H1 (cell line): Measurements from ENCODE around the gene KLHL17. TPM values are rescaled to one million over a fixed set of nuclear protein-coding genes. Genes with fewer than 3 reads are reported as not detected.

Experiments
- CTCF ChIA-PET: fragments of 300-600 bp; sonication (Branson Sonifier 250); formaldehyde crosslinking; loops from one replicate; lab custom pipeline; 2021; ENCODE audit not compliant: partially characterized antibody; lab: Charles Lee
- POLR2A ChIA-PET: fragments of 300-600 bp; sonication (Branson Sonifier 250); formaldehyde crosslinking; loops from one replicate; lab custom pipeline; 2021; ENCODE audit warnings: inconsistent platforms; ENCODE audit not compliant: partially characterized antibody; lab: Charles Lee
- DNase-seq, 2 experiments: peaks; one replicate each; pipeline versions ENCODE4 v3.0.0 to v3.0.0-alpha.2; 2010 to 2022; ENCODE audit warnings: low spot score in 2 of 2, low read depth in 1 of 2, mixed read lengths in 1 of 2
- FAIRE-seq: peaks from 2 replicates; lab custom pipeline; 2011; peaks lifted over from hg19 to GRCh38; lab: Jason Lieb, UNC
- H2AFZ ChIP-seq: 2 replicates; pipeline ENCODE4 v1.8.1; 2012; ENCODE audit warnings: low read length, inconsistent platforms
- H2AK5ac ChIP-seq: 2 replicates; pipeline ENCODE4 v1.6.1; 2013; ENCODE audit warnings: low read depth, low read length
- H2BK120ac ChIP-seq: replicated peaks from 2 replicates; pipeline ENCODE3; 2013; ENCODE audit warnings: low read depth, low read length, inconsistent platforms
- H2BK12ac ChIP-seq: 2 replicates; pipeline ENCODE4 v1.6.1; 2013; ENCODE audit warnings: low read depth, low read length
- H2BK15ac ChIP-seq: 2 replicates; pipeline ENCODE4 v1.6.1; 2013; ENCODE audit warnings: low read length
- H2BK20ac ChIP-seq: 2 replicates; pipeline ENCODE4 v1.6.1; 2013; ENCODE audit warnings: low read length
- H2BK5ac ChIP-seq: 2 replicates; pipeline ENCODE4 v1.6.1; 2013; ENCODE audit warnings: low read depth, low read length
- H3K14ac ChIP-seq: 2 replicates; pipeline ENCODE4 v1.6.1; 2013; ENCODE audit warnings: inconsistent platforms; ENCODE audit not compliant: insufficient read length
- H3K18ac ChIP-seq: 2 replicates; pipeline ENCODE4 v1.6.1; 2013; ENCODE audit warnings: low read length; ENCODE audit errors: extremely low read depth
- H3K23ac ChIP-seq: 2 replicates; pipeline ENCODE4 v1.6.1; 2013; ENCODE audit warnings: inconsistent platforms; ENCODE audit not compliant: insufficient read length
- H3K23me2 ChIP-seq: 2 replicates; pipeline ENCODE4 v1.6.1; 2013; ENCODE audit warnings: low read depth, low read length
- H3K27ac ChIP-seq: 2 replicates; pipeline ENCODE4 v1.6.1; 2011; ENCODE audit warnings: low read depth, low read length, inconsistent platforms
- H3K27me3 ChIP-seq, 4 experiments: replicated peaks in 1 of 4; 1 replicate in 1 of 4; 2 replicates in 3 of 4; pipeline versions ENCODE4 v1.6.1 to v1.8.1; 2011 to 2013; ENCODE audit warnings: low read length in 3 of 4, mild to moderate bottlenecking in 3 of 4, inconsistent platforms in 2 of 4, mixed read lengths in 2 of 4, moderate library complexity in 1 of 4; ENCODE audit not compliant: control insufficient read depth in 3 of 4, insufficient read depth in 3 of 4; ENCODE audit errors: extremely low read depth in 1 of 4
- H3K36me3 ChIP-seq, 4 experiments: 2 replicates each; pipeline versions ENCODE4 v1.6.1 to v1.8.1; 2011 to 2013; ENCODE audit warnings: mild to moderate bottlenecking in 4 of 4, low read length in 3 of 4, moderate library complexity in 2 of 4, control low read depth in 1 of 4, inconsistent platforms in 1 of 4; ENCODE audit not compliant: insufficient read depth in 4 of 4, control insufficient read depth in 2 of 4
- H3K4ac ChIP-seq: replicated peaks from 2 replicates; pipeline ENCODE3; 2013; ENCODE audit warnings: low read length, low read depth, mixed read lengths, inconsistent platforms; ENCODE audit not compliant: insufficient read length
- H3K4me1 ChIP-seq, 4 experiments: replicated peaks in 1 of 4; 1 replicate in 1 of 4; 2 replicates in 3 of 4; pipeline versions ENCODE4 v1.6.1 to v1.8.1; 2011 to 2013; ENCODE audit warnings: low read length in 3 of 4, inconsistent platforms in 2 of 4, mixed read lengths in 1 of 4; ENCODE audit not compliant: insufficient read depth in 4 of 4, control insufficient read depth in 3 of 4
- H3K4me2 ChIP-seq, 2 experiments: 2 replicates each; pipeline versions ENCODE4 v1.6.1 to v1.8.1; 2011 to 2013; ENCODE audit warnings: low read depth in 2 of 2, low read length in 2 of 2, control low read depth in 1 of 2, inconsistent platforms in 1 of 2, mild to moderate bottlenecking in 1 of 2; ENCODE audit not compliant: insufficient read depth in 1 of 2
- H3K4me3 ChIP-seq, 4 experiments: fragments of 200-600, 300-600 bp in 1 of 4; sonication (generic), shearing (Covaris generic), sonication (Bioruptor Twin) in 1 of 4; 2 replicates each; pipeline versions ENCODE4 v1.5.1 to v1.8.1; 2011 to 2016; ENCODE audit warnings: low read length in 4 of 4, low read depth in 3 of 4, control low read depth in 2 of 4, inconsistent platforms in 2 of 4, mild to moderate bottlenecking in 2 of 4, mixed read lengths in 1 of 4, moderate library complexity in 1 of 4; ENCODE audit not compliant: insufficient read depth in 2 of 4; ENCODE audit errors: extremely low read depth in 1 of 4
- H3K56ac ChIP-seq: replicated peaks from 2 replicates; pipeline ENCODE3; 2013; ENCODE audit warnings: low read depth, mild to moderate bottlenecking, mixed read lengths, low read length, inconsistent platforms; ENCODE audit not compliant: insufficient read length
- H3K79me1 ChIP-seq: 2 replicates; pipeline ENCODE4 v1.6.1; 2013; ENCODE audit warnings: low read depth, low read length, control low read depth
- H3K79me2 ChIP-seq, 2 experiments: 2 replicates each; pipeline versions ENCODE4 v1.6.1 to v1.8.1; 2012 to 2013; ENCODE audit warnings: low read length in 2 of 2, mild to moderate bottlenecking in 2 of 2, inconsistent platforms in 1 of 2; ENCODE audit not compliant: insufficient read depth in 2 of 2, control insufficient read depth in 1 of 2
- H3K9ac ChIP-seq, 4 experiments: replicated peaks in 1 of 4; 1 replicate in 1 of 4; 2 replicates in 3 of 4; pipeline versions ENCODE4 v1.6.1 to v1.8.1; 2011 to 2013; ENCODE audit warnings: low read depth in 3 of 4, low read length in 3 of 4, control low read depth in 2 of 4, mild to moderate bottlenecking in 2 of 4, moderate library complexity in 2 of 4, inconsistent platforms in 1 of 4; ENCODE audit errors: extremely low read depth in 1 of 4
- H3K9me3 ChIP-seq, 2 experiments: 2 replicates each; pipeline versions ENCODE4 v1.6.1 to v1.8.1; 2012 to 2013; ENCODE audit warnings: mild to moderate bottlenecking in 2 of 2, moderate library complexity in 2 of 2, control low read depth in 1 of 2, inconsistent platforms in 1 of 2, low read depth in 1 of 2, low read length in 1 of 2, mixed read lengths in 1 of 2; ENCODE audit not compliant: insufficient read depth in 2 of 2
- H4K20me1 ChIP-seq, 2 experiments: replicated peaks in 1 of 2; 2 replicates each; pipeline versions ENCODE3 to v1.8.1; 2011 to 2013; ENCODE audit warnings: inconsistent platforms in 2 of 2, low read length in 2 of 2, mild to moderate bottlenecking in 1 of 2; ENCODE audit not compliant: insufficient read depth in 2 of 2, control insufficient read depth in 1 of 2
- H4K5ac ChIP-seq: 2 replicates; pipeline ENCODE4 v1.6.1; 2013; ENCODE audit warnings: low read length, low read depth, mixed read lengths, inconsistent platforms; ENCODE audit not compliant: insufficient read length
- H4K8ac ChIP-seq: 2 replicates; pipeline ENCODE4 v1.8.0; 2013; ENCODE audit warnings: mild to moderate bottlenecking, moderate library complexity, low read length, inconsistent platforms; ENCODE audit not compliant: insufficient read depth; ENCODE audit errors: extremely low read depth
- H4K91ac ChIP-seq: replicated peaks from 2 replicates; pipeline ENCODE3; 2013; ENCODE audit warnings: low read length, mixed read lengths, inconsistent platforms; ENCODE audit not compliant: insufficient read length
- GTF2F1 ChIP-seq: IDR thresholded peaks from 2 replicates; pipeline ENCODE4 v1.6.1; 2012; ENCODE audit warnings: low read depth, low read length, improper control_type of control experiment, borderline replicate concordance
- POLR2AphosphoS5 ChIP-seq: IDR thresholded peaks from 2 replicates; pipeline ENCODE4 v1.6.1; 2011; ENCODE audit warnings: low read depth, low read length
- RAD21 ChIP-seq, 2 experiments: IDR thresholded peaks in 1 of 2; conservative IDR thresholded peaks in 1 of 2; 2 replicates each; pipeline ENCODE4 v1.6.1; 2011; ENCODE audit warnings: low read depth in 2 of 2, low read length in 2 of 2, improper control_type of control experiment in 1 of 2, inconsistent platforms in 1 of 2, mild to moderate bottlenecking in 1 of 2, moderate library complexity in 1 of 2
- RXRA ChIP-seq: IDR thresholded peaks from 2 replicates; pipeline ENCODE4 v1.6.1; 2011; ENCODE audit warnings: low read depth, mild to moderate bottlenecking, low read length, moderate library complexity; ENCODE audit not compliant: insufficient read depth
- SAP30 ChIP-seq: fragments of 300-600 bp; sonication (generic); IDR thresholded peaks from 2 replicates; pipeline ENCODE4 v1.7.1; 2012; ENCODE audit warnings: low read length, moderate library complexity, mild to moderate bottlenecking, inconsistent platforms; ENCODE audit not compliant: insufficient read depth, insufficient replicate concordance
- SP2 ChIP-seq: IDR thresholded peaks from 2 replicates; pipeline ENCODE4 v1.6.1; 2012; ENCODE audit warnings: mild to moderate bottlenecking, low read length, inconsistent platforms
- WGBS, 2 experiments: shearing (Covaris generic) in 1 of 2; methylation state at CpG; one replicate each; pipeline versions ENCODE4 v1.1.6 to v1.1.7; 2013 to 2015; ENCODE audit warnings: low lambda C conversion rate in 2 of 2, mixed read lengths in 2 of 2, inconsistent platforms in 1 of 2, low coverage in 1 of 2, missing lambda C conversion rate in 1 of 2; ENCODE audit not compliant: insufficient replicate concordance in 2 of 2, insufficient coverage in 1 of 2, insufficient read length in 1 of 2; ENCODE audit errors: extremely low coverage in 1 of 2, missing lambda C conversion rate in 1 of 2; 5-methylcytosine and 5-hydroxymethylcytosine counted together
- polyA plus RNA-seq, 7 experiments: library from polyadenylated mRNA; depleted of rRNA in 3 of 7; stranded (reverse) in 5 of 7; unstranded in 2 of 7; fragments of >200 nt in 5 of 7; fragments of 200-250 nt in 2 of 7; gene quantifications; 1 replicate in 5 of 7; 2 replicates in 1 of 7; 4 replicates in 1 of 7; pipeline versions ENCODE4 v1.2.1 to v1.2.3, GENCODE V29; 2011 to 2013; ENCODE audit warnings: missing spikeins in 2 of 7, mixed read lengths in 2 of 7
- total RNA-seq: library from RNA; stranded (reverse); fragmentation: NEBNext Ultra II Directional; extraction: Animal tissue kit (Norgen Biotek cat#: 25700); gene quantifications from 2 replicates; pipeline ENCODE4 v1.2.1, GENCODE V29; 2021

The KLHL17 gene
- total and polyA plus RNA-seq, 2 of the 8 experiments (the other 6 are each of a cell fraction or from before 2014, with no cell fraction given) = 32.6 to 36.1 TPM

GRCh38 chr1:982765-983436 lies 22.5 kb downstream of the KLHL17 start:
- Histone ChIP-seq H2AK5ac (no peak overlapping the region), H3K56ac (no peak overlapping the region), H3K27ac (no peak overlapping the region), H3K79me1 (no peaks in the 10 kb centered on the region), H3K14ac (no peak overlapping the region), H4K5ac (no peak overlapping the region), H2BK5ac (no peak overlapping the region), H4K20me1 (peaks cover 0 to 8% of the 10 kb centered on the region in 2 experiments), H3K4me2 (no peak overlapping the region), H3K79me2 (no peaks in the 10 kb centered on the region), H4K91ac (no peak overlapping the region), H2BK15ac (no peak overlapping the region), H2BK20ac (no peak overlapping the region), H3K27me3 (peaks cover 0 to 25% (median 15%) of the 10 kb centered on the region in 4 experiments; a peak in 5 of 7 replicates), H2BK120ac (no peak overlapping the region), H3K4ac (no peak overlapping the region), H3K9ac (no peak overlapping the region), H3K23me2 (no peaks in the 10 kb centered on the region; the same call in 1 of the 2 replicates), H3K4me3 (no peak overlapping the region), H3K9me3 (no peaks in the 10 kb centered on the region), H4K8ac (peak overlapping the region; percentile 51; the same call in 1 of the 2 replicates), H3K4me1 (no peaks in the 10 kb centered on the region; a peak in 1 of 7 replicates), H3K36me3 (no peaks in the 10 kb centered on the region), H3K18ac (no peak overlapping the region)
- FAIRE-seq = no peak
- POLR2A ChIA-PET = interaction anchor here (1.0 to 2.4 kb wide), 6 partner anchors 12 to 81 kb away, joined by 3 to 9 read pairs (median 4); no protein-coding TSS in a partner anchor
- no peak for DNase-seq
- no peak for TF ChIP-seq SP2
- no peak for TF ChIP-seq RAD21 (IDR thresholded peaks at IDR 0.05 in 1 of 2, conservative IDR thresholded peaks at IDR 0.05 in 1 of 2; ENCODE audit: low read depth in 2 of 2, low read length in 2 of 2)
- TF ChIP-seq POLR2AphosphoS5 = no peak
- TF ChIP-seq SAP30 = no peak
- no peak for TF ChIP-seq GTF2F1
- no peak for TF ChIP-seq RXRA
- TF ChIP-seq, all 59 proteins: peak for 0
- H2BK12ac ChIP-seq = no peak overlapping the region
- CTCF ChIA-PET = interaction anchor here (1.0 to 6.9 kb wide), 28 partner anchors 9 to 308 kb away, joined by 3 to 86 read pairs (median 6); partner anchors contain the start of genes HES4, ISG15 and RNF223
- 84% methylated on average over 42 of the region's 43 CpGs; no CpG with 5 or more reads in 1 of the 2 experiments for WGBS, 2 experiments
- no peak overlapping the region for H2AFZ ChIP-seq
- H3K23ac ChIP-seq = no peak overlapping the region
